Panc1 (cell line): ENCODE results near the gene RPL36. TPM values are rescaled to one million over a fixed set of nuclear protein-coding genes. Genes with fewer than 3 reads are reported as not detected.

ENCODE experiments used
- ATAC-seq: fragments of 200-7000 bp; cut with Tn5 transposase; 2 replicates; pipeline ENCODE4 v1.9.1; 2020; ENCODE audit warnings: mild to moderate bottlenecking, moderate library complexity
- BruUV-seq: library from RNA; stranded (reverse); fragments of 400-500 nt; replicated peaks from 2 replicates; lab custom pipeline; 2021; lab: Mats Ljungman, UMichigan
- CTCF ChIA-PET: fragments of 300-600 bp; sonication (Branson Sonifier 250); formaldehyde crosslinking; loops from one replicate; lab custom pipeline; 2022; ENCODE audit warnings: antibody characterized with exemption; lab: Charles Lee
- POLR2A ChIA-PET: fragments of 300-600 bp; sonication (Branson Sonifier 250); formaldehyde crosslinking; loops from one replicate; lab custom pipeline; 2022; ENCODE audit warnings: antibody characterized with exemption; lab: Charles Lee
- DNase-seq: peaks from one replicate; pipeline ENCODE4 v3.0.0-alpha.2; 2010; ENCODE audit warnings: low read depth, low spot score
- H3K27ac ChIP-seq: 2 replicates; pipeline ENCODE4 v1.5.1; 2011; ENCODE audit warnings: mild to moderate bottlenecking, low read length, inconsistent platforms
- H3K27me3 ChIP-seq: fragments of 200-500 bp; sonication (Bioruptor generic); 2 replicates; pipeline ENCODE4 v1.6.0; 2014; ENCODE audit warnings: low read length, inconsistent platforms; ENCODE audit not compliant: control insufficient read depth, insufficient read depth
- H3K36me3 ChIP-seq: fragments of 200-500 bp; sonication (Bioruptor generic); 2 replicates; pipeline ENCODE4 v1.5.1; 2014; ENCODE audit warnings: inconsistent platforms, mild to moderate bottlenecking, low read length, moderate library complexity; ENCODE audit not compliant: control insufficient read depth, insufficient read depth
- H3K4me1 ChIP-seq: 2 replicates; pipeline ENCODE4 v1.5.1; 2011; ENCODE audit warnings: inconsistent platforms, mild to moderate bottlenecking, low read length, moderate library complexity; ENCODE audit not compliant: control insufficient read depth, insufficient read depth
- H3K4me3 ChIP-seq, 2 experiments: 2 replicates each; pipeline ENCODE4 v1.5.1; 2011 to 2012; ENCODE audit warnings: low read depth in 2 of 2, low read length in 2 of 2, mild to moderate bottlenecking in 2 of 2, inconsistent platforms in 1 of 2, moderate library complexity in 1 of 2
- H3K9me3 ChIP-seq: fragments of 200-500 bp; sonication (Bioruptor generic); 2 replicates; pipeline ENCODE4 v1.5.1; 2014; ENCODE audit warnings: low read depth, mild to moderate bottlenecking, inconsistent platforms, low read length, moderate library complexity; ENCODE audit not compliant: control insufficient read depth, insufficient read depth
- POLR2AphosphoS5 ChIP-seq: IDR thresholded peaks from 2 replicates; pipeline ENCODE4 v1.6.1; 2012; ENCODE audit warnings: mild to moderate bottlenecking, low read depth, low read length, moderate library complexity
- REST ChIP-seq, 2 experiments: IDR thresholded peaks; 2 replicates each; pipeline ENCODE4 v1.6.1; 2011 to 2012; ENCODE audit warnings: low read depth in 2 of 2, control low read depth in 1 of 2, low read length in 1 of 2, mild to moderate bottlenecking in 1 of 2, moderate library complexity in 1 of 2; ENCODE audit not compliant: insufficient read depth in 1 of 2
- SIN3A ChIP-seq: IDR thresholded peaks from 2 replicates; pipeline ENCODE4 v1.6.1; 2012; ENCODE audit warnings: low read depth, mild to moderate bottlenecking, low read length, moderate library complexity, borderline replicate concordance; ENCODE audit not compliant: insufficient read depth
- in situ Hi-C: cut with HindIII; loops from 2 replicates; pipeline ENCODE4 v1.10.0; 2016; ENCODE audit warnings: low sequenced_read_pairs, low pct_unique_long_range_greater_than_20kb
- intact Hi-C: fragments of 100-400 bp; cut with micrococcal nuclease; formaldehyde crosslinking; loops from one replicate; pipeline ENCODE4 v1.10.0; 2022; ENCODE audit not compliant: unreplicated experiment
- total RNA-seq: library from RNA; stranded (reverse); gene quantifications from one replicate; pipeline ENCODE4 v1.2.1, GENCODE V29; 2021; ENCODE audit not compliant: unreplicated experiment

The RPL36 gene
- total RNA-seq, 1 experiment from 2014 or later, result 465 TPM

GRCh38 chr19:5697022-5697889 is 7.2 kb downstream of the RPL36 start (continued):
- TF ChIP-seq REST (IDR thresholded peaks at IDR 0.05; ENCODE audit: insufficient read depth in 1 of 2, low read depth in 2 of 2, low read length in 1 of 2), result no peak

GRCh38 chr19:5697890-5698634 is 8.0 kb downstream of the RPL36 start:
- BruUV-seq, result no TSS peak

GRCh38 chr19:5698635-5699422 is 8.7 kb downstream of the RPL36 start:
- Histone ChIP-seq H3K36me3 (no peaks in the 10 kb centered on the region; the same call in 1 of the 2 replicates), H3K4me3 (no peak overlapping the region), H3K9me3 (no peaks in the 10 kb centered on the region), H3K27ac (no peak overlapping the region), H3K27me3 (no peaks in the 10 kb centered on the region), H3K4me1 (peaks cover 2% of the 10 kb centered on the region)
- ATAC-seq, result no peak
- BruUV-seq, result no TSS peak
- DNase-seq, result no peak
- intact Hi-C loops (loop anchor here (10.0 kb wide), 1 partner anchor 96 kb away; the partner anchor contains the start of gene DUS3L), in situ Hi-C loops (no loop called here)
- ChIA-PET CTCF (no interaction called here), POLR2A (no interaction called here)
- no peak for TF ChIP-seq SIN3A

More at GRCh38 chr19:5697890-5698634, 8.0 kb downstream of the RPL36 start:
- ATAC-seq (peak; percentile 23; the same call in 1 of the 2 replicates), DNase-seq (no peak)
- ChIA-PET CTCF (no interaction called here), POLR2A (interaction anchor here (0.5 to 0.6 kb wide), 2 partner anchors 18 to 22 kb away, joined by 3 to 12 read pairs; partner anchors contain the start of gene LONP1)
- no peak; the same call in 1 of the 2 replicates for TF ChIP-seq SIN3A
- peak; percentile 54; the same call in 1 of the 2 replicates for TF ChIP-seq POLR2AphosphoS5
- no peak overlapping the region for H3K27ac ChIP-seq
- in situ Hi-C loops (no loop called here), intact Hi-C loops (loop anchor here (10.0 kb wide), 1 partner anchor 97 kb away; the partner anchor contains the start of gene DUS3L)
- no peaks in the 10 kb centered on the region for H3K27me3 ChIP-seq
- H3K36me3 ChIP-seq, result no peaks in the 10 kb centered on the region; the same call in 1 of the 2 replicates
- H3K4me1 ChIP-seq, result peaks cover 4% of the 10 kb centered on the region
- H3K4me3 ChIP-seq, result no peak overlapping the region
- H3K9me3 ChIP-seq, result no peaks in the 10 kb centered on the region
